Thoracic aorta (tissue), 2 donors: Measurements from ENCODE around the gene DCDC1. TPM values are rescaled to one million over a fixed set of nuclear protein-coding genes. Genes with fewer than 3 reads are reported as not detected.

Experiments used
- ATAC-seq: fragments of 150-250 bp; one replicate; pipeline ENCODE4 v1.8.0; 2017; ENCODE audit warnings: low read depth; ENCODE audit not compliant: insufficient number of reproducible peaks, low FRiP score
- DNase-seq: peaks from one replicate; pipeline ENCODE4 v3.0.0-alpha.2; 2020; ENCODE audit warnings: low spot score
- H3K27ac ChIP-seq, 2 donors: fragments of 200-600 bp; sonication (generic); 1 replicate in 1 of 2; 2 replicates in 1 of 2; pipeline ENCODE4 v1.5.1; 2016; ENCODE audit warnings: mild to moderate bottlenecking in 2 of 2, moderate library complexity in 2 of 2
- H3K27me3 ChIP-seq: fragments of 200-600 bp; sonication (generic); replicated peaks from 2 replicates; pipeline ENCODE4 v1.6.0; 2016; ENCODE audit warnings: mild to moderate bottlenecking; ENCODE audit not compliant: insufficient read depth
- H3K36me3 ChIP-seq: fragments of 200-600 bp; sonication (generic); one replicate; pipeline ENCODE4 v1.5.1; 2016
- H3K4me1 ChIP-seq, 2 donors: fragments of 200-600 bp; sonication (generic); 1 replicate in 1 of 2; 2 replicates in 1 of 2; pipeline versions ENCODE4 v1.5.1 to v1.6.0; 2016; ENCODE audit warnings: low read depth in 2 of 2, mild to moderate bottlenecking in 1 of 2; ENCODE audit not compliant: control insufficient read depth in 1 of 2
- H3K4me3 ChIP-seq: fragments of 200-600 bp; sonication (generic); 2 replicates; pipeline ENCODE4 v1.5.1; 2016; ENCODE audit warnings: mild to moderate bottlenecking
- H3K9me3 ChIP-seq: fragments of 200-600 bp; sonication (generic); 2 replicates; pipeline ENCODE4 v1.5.1; 2016
- total RNA-seq, 2 donors: library from RNA; depleted of rRNA; stranded (reverse); fragments of >200 nt; gene quantifications; one replicate each; pipeline versions ENCODE4 v1.1.0 to v1.2.3, GENCODE V29; 2016
- TF ChIP-seq, protein P1 (sequence below): fragments of 200-600 bp; sonication (generic); IDR thresholded peaks from one replicate; pipeline ENCODE4 v1.5.1; 2019; ENCODE audit warnings: antibody characterized with exemption

Gene DCDC1
- total RNA-seq, 2 donors from 2014 or later: not detected

DNA sequence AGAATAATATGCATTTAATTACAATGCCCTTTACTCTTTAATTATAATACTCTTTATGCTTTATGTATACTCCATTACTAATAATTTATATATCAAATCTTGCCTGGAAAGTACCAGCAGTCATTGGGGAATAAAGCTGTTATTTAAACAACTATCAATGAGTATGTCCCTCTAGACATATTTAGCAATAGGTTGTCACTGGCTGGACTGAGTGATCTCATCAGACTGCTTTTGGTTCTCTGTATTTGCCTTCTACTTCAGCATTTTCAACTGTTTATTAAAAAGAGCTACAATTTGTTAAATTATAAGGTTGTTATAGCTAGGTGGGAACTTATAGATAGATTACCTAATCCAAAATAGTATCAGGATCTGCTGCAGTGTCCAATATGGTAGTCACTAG, 267.2 kb downstream of the DCDC1 start:
- H3K4me1 ChIP-seq: no peaks in the 10 kb centered on the region
- no peaks in the 10 kb centered on the region for H3K27me3 ChIP-seq
- no peaks in the 10 kb centered on the region for H3K9me3 ChIP-seq
- no peaks in the 10 kb centered on the region for H3K36me3 ChIP-seq
- TF ChIP-seq, protein P1, sequence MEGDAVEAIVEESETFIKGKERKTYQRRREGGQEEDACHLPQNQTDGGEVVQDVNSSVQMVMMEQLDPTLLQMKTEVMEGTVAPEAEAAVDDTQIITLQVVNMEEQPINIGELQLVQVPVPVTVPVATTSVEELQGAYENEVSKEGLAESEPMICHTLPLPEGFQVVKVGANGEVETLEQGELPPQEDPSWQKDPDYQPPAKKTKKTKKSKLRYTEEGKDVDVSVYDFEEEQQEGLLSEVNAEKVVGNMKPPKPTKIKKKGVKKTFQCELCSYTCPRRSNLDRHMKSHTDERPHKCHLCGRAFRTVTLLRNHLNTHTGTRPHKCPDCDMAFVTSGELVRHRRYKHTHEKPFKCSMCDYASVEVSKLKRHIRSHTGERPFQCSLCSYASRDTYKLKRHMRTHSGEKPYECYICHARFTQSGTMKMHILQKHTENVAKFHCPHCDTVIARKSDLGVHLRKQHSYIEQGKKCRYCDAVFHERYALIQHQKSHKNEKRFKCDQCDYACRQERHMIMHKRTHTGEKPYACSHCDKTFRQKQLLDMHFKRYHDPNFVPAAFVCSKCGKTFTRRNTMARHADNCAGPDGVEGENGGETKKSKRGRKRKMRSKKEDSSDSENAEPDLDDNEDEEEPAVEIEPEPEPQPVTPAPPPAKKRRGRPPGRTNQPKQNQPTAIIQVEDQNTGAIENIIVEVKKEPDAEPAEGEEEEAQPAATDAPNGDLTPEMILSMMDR: no peak
- H3K4me3 ChIP-seq: no peak overlapping the region
- no peak for ATAC-seq
- no peak for DNase-seq
- H3K27ac ChIP-seq: no peak overlapping the region

DNA sequence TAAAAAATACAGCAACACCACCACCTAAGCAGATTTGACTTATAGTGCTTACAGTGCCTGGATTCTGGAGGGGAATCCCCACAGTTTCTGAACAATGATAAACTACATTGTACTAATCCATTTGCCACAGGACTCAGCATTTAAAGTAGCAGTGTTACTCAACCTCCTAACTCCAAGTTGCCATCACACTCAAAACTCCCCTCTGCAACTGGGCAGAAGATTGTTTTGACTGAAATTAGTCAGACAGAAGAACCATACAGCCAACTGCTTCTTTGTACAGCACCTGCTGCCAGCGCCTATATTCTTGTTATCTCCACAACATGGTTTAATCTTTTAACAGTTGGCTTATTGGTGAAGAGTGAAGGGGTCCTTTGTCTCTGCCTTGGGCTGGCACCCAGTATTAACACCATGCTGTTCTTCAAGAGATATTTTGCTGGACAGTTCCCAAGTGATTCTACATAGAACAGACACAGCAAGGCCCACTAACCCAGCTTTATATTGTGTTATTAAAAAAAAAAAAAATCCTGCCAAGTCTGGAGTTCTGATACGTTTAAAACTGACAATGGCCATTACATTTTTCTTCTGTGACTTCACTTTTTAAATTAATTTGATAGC, 273.2 kb downstream of the DCDC1 start:
- TF ChIP-seq, protein P1: no peak

DNA sequence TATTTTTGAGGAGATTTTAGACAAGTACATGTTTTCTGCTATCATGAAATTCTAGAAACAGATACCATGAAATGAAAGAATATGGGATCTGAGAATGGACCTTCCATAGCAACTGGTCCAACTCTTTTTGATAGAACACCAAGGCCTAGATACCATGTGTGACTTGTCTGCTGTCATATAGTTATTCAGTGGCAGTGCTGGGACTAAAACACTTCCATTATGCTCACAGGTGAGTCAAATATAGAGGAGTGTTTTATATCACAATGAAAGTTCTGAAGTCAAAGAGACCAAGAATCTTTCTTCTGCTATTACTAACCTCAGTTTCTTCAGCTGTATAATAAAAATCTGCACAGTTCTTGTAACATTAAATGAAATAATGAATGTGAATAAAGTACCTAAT, 276.9 kb downstream of the DCDC1 start:
- Histone ChIP-seq H3K27me3 (no peaks in the 10 kb centered on the region), H3K9me3 (no peaks in the 10 kb centered on the region), H3K4me3 (no peak overlapping the region), H3K27ac (no peak overlapping the region), H3K36me3 (no peaks in the 10 kb centered on the region), H3K4me1 (no peaks in the 10 kb centered on the region)
- ATAC-seq (no peak), DNase-seq (no peak)
- TF ChIP-seq, protein P1: no peak

More for the DNA sequence above, 273.2 kb downstream of the DCDC1 start:
- H3K9me3 ChIP-seq: no peaks in the 10 kb centered on the region
- H3K27ac ChIP-seq: no peak overlapping the region
- no peaks in the 10 kb centered on the region for H3K36me3 ChIP-seq
- no peaks in the 10 kb centered on the region for H3K27me3 ChIP-seq
- no peaks in the 10 kb centered on the region for H3K4me1 ChIP-seq
- ATAC-seq: no peak
- no peak overlapping the region for H3K4me3 ChIP-seq
- DNase-seq: no peak

DNA sequence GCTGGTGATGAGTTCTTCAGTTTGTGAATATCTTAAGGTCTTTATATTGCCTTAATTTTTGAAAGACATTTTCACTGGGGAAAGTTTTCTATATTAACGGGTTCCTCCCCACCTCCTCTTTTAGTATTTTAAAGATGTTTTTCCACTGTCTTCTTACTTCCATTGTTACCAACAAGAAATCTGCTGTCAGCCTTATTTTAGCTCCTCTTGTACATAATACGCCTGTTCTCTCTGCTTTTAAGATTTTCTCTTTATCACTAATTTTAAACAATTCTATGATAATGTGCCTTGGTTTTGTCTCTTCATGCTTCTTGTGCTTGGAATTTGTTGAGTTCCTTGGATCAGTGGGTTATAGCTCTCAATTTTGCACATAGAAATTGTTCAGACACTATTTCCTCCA, 280.4 kb downstream of the DCDC1 start:
- Histone ChIP-seq H3K4me3 (no peak overlapping the region), H3K4me1 (no peaks in the 10 kb centered on the region), H3K36me3 (no peaks in the 10 kb centered on the region), H3K27ac (no peak overlapping the region), H3K9me3 (no peaks in the 10 kb centered on the region), H3K27me3 (no peaks in the 10 kb centered on the region)
- ATAC-seq (no peak), DNase-seq (no peak)
- TF ChIP-seq, protein P1: no peak

DNA sequence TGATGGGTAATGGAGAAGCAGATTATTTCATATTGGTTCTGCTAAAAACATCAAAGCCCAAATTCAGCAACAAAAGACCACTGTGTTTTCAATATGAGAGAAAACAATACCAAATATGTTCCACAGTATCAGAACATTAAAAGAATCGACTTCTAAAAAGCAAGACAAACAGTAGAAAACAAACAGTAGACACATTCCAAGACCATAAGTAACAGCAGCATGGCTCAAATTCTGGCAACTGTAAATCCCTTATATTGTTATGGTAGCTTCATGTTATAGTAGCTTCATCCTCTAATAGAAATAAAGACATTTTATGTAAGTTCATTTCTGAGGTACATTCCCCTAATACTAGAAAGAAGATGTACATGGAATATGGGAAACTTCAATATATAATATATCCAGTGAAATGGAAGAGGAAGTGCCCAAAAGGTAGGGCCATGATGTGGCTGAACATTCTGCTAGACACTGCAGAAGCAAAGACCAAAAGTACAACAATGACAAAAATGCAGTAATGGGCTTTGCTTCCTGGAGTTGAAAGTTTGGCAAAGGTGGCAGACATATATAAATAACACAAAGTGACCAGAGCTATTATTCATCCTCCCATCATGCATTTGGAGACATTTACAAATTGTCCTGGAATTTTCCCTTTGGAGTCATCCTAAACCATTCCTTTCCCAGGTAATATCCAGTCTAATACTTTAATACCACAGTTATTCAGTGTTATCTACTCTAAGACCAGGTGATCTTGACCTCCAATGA, 299.9 kb downstream of the DCDC1 start:
- no peak overlapping the region for H3K27ac ChIP-seq
- TF ChIP-seq, protein P1: no peak
- no peaks in the 10 kb centered on the region for H3K4me1 ChIP-seq
- H3K27me3 ChIP-seq: no peaks in the 10 kb centered on the region
- no peaks in the 10 kb centered on the region for H3K36me3 ChIP-seq
- no peak for ATAC-seq
- DNase-seq: no peak
- no peak overlapping the region for H3K4me3 ChIP-seq
- H3K9me3 ChIP-seq: no peaks in the 10 kb centered on the region
